Motor neuron (in vitro differentiated cells): ENCODE measurements around the gene HSD17B2. TPM values are rescaled to one million over a fixed set of nuclear protein-coding genes. Genes with fewer than 3 reads are reported as not detected.

ENCODE experiments used
- ATAC-seq, 8 experiments: fragments of 200-7000 bp; cut with Tn5 transposase; replicated peaks in 6 of 8; 2 replicates each; pipeline ENCODE4 v1.8.0; 2021; ENCODE audit warnings: mild to moderate bottlenecking in 8 of 8, moderate library complexity in 8 of 8
- H3K27ac ChIP-seq, 2 donors: fragments of 250-450 bp; sonication (Bioruptor Pico); 2 replicates each; pipeline ENCODE4 v1.9.0; 2021; ENCODE audit warnings: antibody characterized with exemption in 2 of 2, mild to moderate bottlenecking in 2 of 2, moderate library complexity in 1 of 2
- H3K4me1 ChIP-seq, 2 donors: fragments of 250-450 bp; sonication (Bioruptor Pico); replicated peaks in 1 of 2; 2 replicates each; pipeline ENCODE4 v1.6.1; 2021; ENCODE audit warnings: antibody characterized with exemption in 2 of 2, mild to moderate bottlenecking in 2 of 2, moderate library complexity in 1 of 2
- H3K4me3 ChIP-seq, 5 donors: fragments of 250-450 bp; sonication (Bioruptor Pico); 2 replicates each; pipeline ENCODE4 v1.9.0; 2021; ENCODE audit warnings: antibody characterized with exemption in 5 of 5, mild to moderate bottlenecking in 5 of 5, moderate library complexity in 4 of 5
- WGBS, 10 experiments: fragments of 450-650 bp; shearing (Covaris generic); methylation state at CpG; one replicate each; pipeline ENCODE4 v1.0.0; 2022; 5-methylcytosine and 5-hydroxymethylcytosine counted together
- in situ Hi-C, 9 experiments: fragments of 400-800 bp; cut with MboI; loops; one replicate each; pipeline ENCODE4 v1.15.0; 2021; ENCODE audit warnings: low sequenced_read_pairs in 9 of 9, low pct_unique_long_range_greater_than_20kb in 2 of 9; ENCODE audit not compliant: unreplicated experiment in 9 of 9
- total RNA-seq, 8 experiments: library from RNA; unstranded; fragments of 300-600 nt; gene quantifications; 2 replicates each; pipeline versions ENCODE4 v1.2.3 to v1.2.4, GENCODE V29; 2022

HSD17B2 gene
- total RNA-seq, 8 experiments from 2014 or later, result 0.11 to 0.95 (median 0.24) TPM

DNA sequence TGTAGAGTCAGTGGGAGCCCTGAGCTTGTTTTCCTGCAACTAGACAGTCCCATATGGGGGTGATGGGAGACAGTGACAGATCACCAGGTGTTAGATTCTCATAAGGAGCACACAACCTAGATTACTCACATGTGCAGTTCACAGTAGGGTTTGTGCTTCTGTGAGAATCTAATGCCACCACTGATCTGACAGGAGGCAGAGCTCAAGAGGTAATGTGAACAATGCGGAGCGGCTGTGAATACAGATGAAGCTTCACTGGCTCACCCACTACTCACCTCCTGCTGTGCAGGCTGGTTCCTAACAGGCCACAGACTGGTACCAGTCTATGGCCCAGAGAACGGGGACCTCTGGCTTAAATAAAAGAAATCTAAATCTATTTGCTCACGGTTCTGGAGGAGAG, 10.2 kb upstream of the HSD17B2 start:
- no peak for ATAC-seq
- Histone ChIP-seq H3K27ac (no peak overlapping the region), H3K4me1 (peaks cover 0 to 8% of the 10 kb centered on the region in 2 donors), H3K4me3 (no peak overlapping the region)
- in situ Hi-C loops, result loop anchor here in 2 of 9 experiments (25.0 kb wide), 1 partner anchor 212 kb away; no protein-coding TSS in a partner anchor
- WGBS, 10 experiments, result 10 to 88% (median 57%) methylated on average over 1 to 3 of the region's 4 CpGs; no CpG with 5 or more reads in 5 of the 10 experiments

DNA sequence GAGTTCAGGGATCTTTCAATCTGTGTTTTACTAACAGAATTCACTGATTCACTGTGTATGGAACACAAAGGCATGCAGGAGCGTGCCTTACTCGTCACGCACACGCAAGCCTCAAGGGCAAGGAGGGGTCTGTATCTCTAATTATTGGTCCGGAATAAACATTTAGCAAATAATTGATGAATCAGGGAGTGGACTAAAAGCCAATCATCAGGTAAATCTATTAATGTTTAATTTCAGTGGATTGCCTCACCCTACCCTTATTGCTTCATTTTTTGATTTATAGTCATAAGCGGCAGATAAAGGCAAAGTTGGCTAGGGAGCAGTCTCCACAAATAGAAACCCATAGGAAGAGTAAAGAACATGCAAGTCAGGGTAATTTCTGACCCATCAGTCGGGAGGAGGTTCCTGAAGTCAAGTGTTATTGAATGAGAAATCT, 7.4 kb upstream of the HSD17B2 start:
- H3K4me1 ChIP-seq, result peaks cover 0 to 8% of the 10 kb centered on the region in 2 donors
- H3K4me3 ChIP-seq, result no peak overlapping the region
- peak in 2 of 8 experiments; percentile 9 to 64 for ATAC-seq
- 78 to 100% (median 89%) methylated on average over 1 to 7 of the region's 7 CpGs; no CpG with 5 or more reads in 1 of the 10 experiments for WGBS, 10 experiments
- no peak overlapping the region for H3K27ac ChIP-seq
- in situ Hi-C loops, result loop anchor here in 2 of 9 experiments (25.0 kb wide), 1 partner anchor 210 kb away; no protein-coding TSS in a partner anchor

DNA sequence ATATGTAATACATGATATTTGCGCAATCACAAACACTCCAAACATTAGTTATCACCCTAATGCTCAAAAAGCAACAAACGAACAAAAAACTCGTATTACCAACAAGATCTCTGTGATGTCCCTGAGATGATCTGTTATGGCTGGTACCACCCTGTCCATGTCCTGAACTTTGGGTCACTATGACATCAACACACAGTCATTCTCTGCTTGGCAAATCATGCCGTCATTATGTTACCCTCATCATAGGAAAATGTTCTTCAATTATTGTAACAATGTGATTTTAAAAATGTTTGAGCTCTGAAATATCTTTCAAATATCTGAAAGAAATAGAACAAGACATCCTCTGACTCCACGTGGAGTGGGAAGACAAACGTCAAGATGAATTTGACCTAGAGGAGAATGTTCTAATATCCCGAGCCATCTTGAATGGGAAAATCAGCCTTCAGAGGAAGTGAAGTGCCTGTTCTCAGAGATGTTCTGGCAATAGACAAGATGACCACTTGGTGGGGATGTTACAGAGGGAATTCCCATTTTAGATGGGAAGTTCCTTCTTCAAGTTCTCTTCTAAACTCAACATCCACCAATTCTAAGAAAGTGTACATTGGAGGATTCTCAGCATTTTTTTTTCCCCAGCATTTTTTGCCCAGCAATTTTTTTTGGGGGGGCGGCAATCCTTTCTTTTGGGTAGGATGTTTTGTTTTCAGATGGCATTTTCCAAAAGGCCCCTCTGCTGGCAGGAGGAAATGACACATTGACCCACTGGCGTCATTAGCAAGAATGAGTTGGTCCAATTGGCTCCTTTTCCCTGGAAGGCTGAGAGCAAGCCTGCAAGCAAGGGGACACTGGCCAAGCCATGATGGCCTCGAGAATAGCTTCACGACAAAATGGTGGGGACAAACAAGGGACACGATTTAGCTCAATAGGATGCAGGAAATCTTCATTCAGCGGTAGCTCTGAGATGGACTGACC, 3.7 kb upstream of the HSD17B2 start:
- WGBS, 10 experiments, result 26 to 86% (median 64%) methylated on average over 5 to 11 of the region's 13 CpGs; no CpG with 5 or more reads in 1 of the 10 experiments
- peak in 4 of 8 experiments; percentile 58 to 72 (median 64) for ATAC-seq
- Histone ChIP-seq H3K4me3 (no peak overlapping the region), H3K4me1 (peaks cover 9 to 18% of the 10 kb centered on the region in 2 donors), H3K27ac (no peak overlapping the region)
- in situ Hi-C loops, result loop anchor here in 3 of 9 experiments (10.0 to 25.0 kb wide), 2 partner anchors 193 to 206 kb away; no protein-coding TSS in a partner anchor

GRCh38 chr16:82033006-82033405, 2.0 kb upstream of the HSD17B2 start:
- 60 to 100% (median 76%) methylated on average over 1 to 5 of the region's 6 CpGs; no CpG with 5 or more reads in 4 of the 10 experiments for WGBS, 10 experiments
- no peak for ATAC-seq
- in situ Hi-C loops, result loop anchor here in 3 of 9 experiments (10.0 to 25.0 kb wide), 2 partner anchors 192 to 204 kb away; no protein-coding TSS in a partner anchor

GRCh38 chr16:82033683-82034300, 1.3 kb upstream of the HSD17B2 start:
- peaks cover 9 to 10% of the 10 kb centered on the region in 2 donors for H3K4me1 ChIP-seq
- 10 to 92% (median 80%) methylated on average over 1 to 5 of the region's 8 CpGs; no CpG with 5 or more reads in 2 of the 10 experiments for WGBS, 10 experiments
- H3K27ac ChIP-seq, result no peak overlapping the region
- in situ Hi-C loops, result loop anchor here in 3 of 9 experiments (10.0 to 25.0 kb wide), 2 partner anchors 191 to 204 kb away; no protein-coding TSS in a partner anchor
- H3K4me3 ChIP-seq, result no peak overlapping the region
- ATAC-seq, result no peak

More at GRCh38 chr16:82033006-82033405, 2.0 kb upstream of the HSD17B2 start:
- H3K4me3 ChIP-seq, result no peak overlapping the region
- peaks cover 9 to 12% of the 10 kb centered on the region in 2 donors for H3K4me1 ChIP-seq
- no peak overlapping the region for H3K27ac ChIP-seq

GRCh38 chr16:82037251-82037650, 2.2 kb downstream of the HSD17B2 start:
- H3K27ac ChIP-seq, result no peak overlapping the region
- ATAC-seq, result no peak
- H3K4me1 ChIP-seq, result peaks cover 9 to 10% of the 10 kb centered on the region in 2 donors
- no peak overlapping the region for H3K4me3 ChIP-seq
- in situ Hi-C loops, result loop anchor here in 3 of 9 experiments (10.0 to 25.0 kb wide), 2 partner anchors 188 to 200 kb away; no protein-coding TSS in a partner anchor
- 20 to 100% (median 85%) methylated on average over 1 to 4 of the region's 4 CpGs for WGBS, 10 experiments

DNA sequence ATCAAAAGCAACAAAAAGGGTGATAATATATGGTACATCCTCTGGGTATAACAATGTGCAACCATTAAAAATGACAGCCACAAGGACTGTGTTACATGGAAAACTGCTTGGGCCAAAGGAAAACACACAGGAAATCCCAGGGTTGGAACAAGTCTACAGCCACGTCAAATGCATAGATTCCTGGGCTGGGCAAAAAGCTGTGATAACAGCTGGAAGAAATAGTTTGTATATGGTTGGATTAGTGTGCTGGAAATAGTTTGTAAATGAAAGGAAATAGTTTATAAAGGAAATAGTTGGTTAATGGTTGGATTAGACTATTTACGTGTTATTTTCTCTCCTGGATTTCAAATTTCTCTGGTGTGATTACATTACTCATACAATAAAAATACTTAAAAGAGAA, 2.6 kb downstream of the HSD17B2 start:
- WGBS, 10 experiments, result 17 to 100% (median 83%) methylated on average over 1 to 2 of the region's 2 CpGs; no CpG with 5 or more reads in 1 of the 10 experiments
- in situ Hi-C loops, result loop anchor here in 3 of 9 experiments (10.0 to 25.0 kb wide), 2 partner anchors 187 to 200 kb away; no protein-coding TSS in a partner anchor
- no peak for ATAC-seq
- Histone ChIP-seq H3K4me1 (peaks cover 9 to 10% of the 10 kb centered on the region in 2 donors), H3K27ac (no peak overlapping the region), H3K4me3 (no peak overlapping the region)

DNA sequence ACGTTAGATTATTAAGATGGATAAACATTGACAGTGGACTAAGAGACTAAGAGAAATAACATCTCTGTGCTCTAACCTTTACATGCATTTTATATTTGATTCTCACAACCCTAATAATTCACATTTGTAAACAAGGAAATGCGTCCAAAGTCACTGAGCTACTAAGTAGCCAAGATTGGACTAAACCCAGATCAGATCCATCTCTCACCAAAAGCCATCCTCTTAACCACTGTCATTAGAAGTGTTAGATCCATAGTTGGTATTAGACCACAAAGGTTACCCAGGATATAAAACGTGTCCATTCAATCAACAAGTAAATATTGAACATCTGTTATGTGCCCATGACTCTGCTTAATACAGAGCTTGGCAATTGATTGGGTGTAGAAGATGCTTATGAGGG, 5.2 kb downstream of the HSD17B2 start:
- 37 to 97% (median 73%) methylated on average over 1 to 3 of the region's 3 CpGs for WGBS, 10 experiments
- H3K4me1 ChIP-seq, result peaks cover 4 to 6% of the 10 kb centered on the region in 2 donors
- H3K4me3 ChIP-seq, result no peak overlapping the region
- no peak overlapping the region for H3K27ac ChIP-seq
- no peak for ATAC-seq
- in situ Hi-C loops, result loop anchor here in 2 of 9 experiments (25.0 kb wide), 1 partner anchor 197 kb away; no protein-coding TSS in a partner anchor

DNA sequence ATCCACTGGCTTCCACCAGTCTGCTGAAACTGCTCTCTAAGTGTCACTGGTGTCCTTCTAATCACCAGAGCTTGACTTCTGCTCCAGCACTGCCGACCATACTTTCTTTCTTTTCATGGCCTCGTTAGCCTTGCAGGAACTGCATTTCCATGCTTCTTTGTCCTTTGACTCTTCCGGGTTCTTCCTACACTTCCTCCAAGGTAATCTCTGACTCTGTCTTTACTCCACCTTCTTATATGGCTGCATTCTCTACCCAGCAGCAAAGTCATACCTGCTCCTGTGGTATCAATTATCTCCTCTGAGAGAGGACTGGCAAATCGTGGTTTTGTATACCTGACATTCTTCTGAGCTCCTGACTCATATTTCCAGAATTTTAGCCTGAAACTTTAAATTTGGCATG, 6.5 kb downstream of the HSD17B2 start:
- H3K4me1 ChIP-seq, result peaks cover 6 to 10% of the 10 kb centered on the region in 2 donors
- in situ Hi-C loops, result loop anchor here in 2 of 9 experiments (25.0 kb wide), 1 partner anchor 196 kb away; no protein-coding TSS in a partner anchor
- no peak overlapping the region for H3K4me3 ChIP-seq
- H3K27ac ChIP-seq, result no peak overlapping the region
- 57 to 100% (median 87%) methylated on average over 1 to 4 of the region's 4 CpGs for WGBS, 10 experiments
- ATAC-seq, result no peak

DNA sequence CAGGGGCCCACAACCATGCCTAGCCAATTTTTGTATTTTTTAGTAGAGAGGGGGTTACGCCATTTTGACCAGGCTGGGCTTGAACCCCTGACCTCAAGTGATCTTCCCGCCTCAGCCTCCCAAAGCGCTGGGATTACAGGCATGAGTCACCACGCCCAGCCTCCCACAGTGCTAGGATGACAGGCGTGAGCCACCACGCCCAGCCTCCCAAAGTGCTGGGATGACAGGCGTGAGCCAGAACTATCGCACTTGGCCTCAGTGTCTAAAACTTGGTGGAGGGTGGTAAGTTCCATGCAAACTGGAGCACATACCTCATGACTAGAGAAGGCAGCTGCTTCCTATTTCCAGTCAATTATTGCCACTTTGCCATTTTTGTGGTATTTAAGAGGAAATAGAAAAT, 7.1 kb downstream of the HSD17B2 start:
- Histone ChIP-seq H3K27ac (no peak overlapping the region), H3K4me3 (no peak overlapping the region), H3K4me1 (peaks cover 6 to 10% of the 10 kb centered on the region in 2 donors)
- in situ Hi-C loops, result loop anchor here in 2 of 9 experiments (25.0 kb wide), 1 partner anchor 195 kb away; no protein-coding TSS in a partner anchor
- 33 to 100% (median 94%) methylated on average over 2 to 6 of the region's 8 CpGs; no CpG with 5 or more reads in 2 of the 10 experiments for WGBS, 10 experiments
- no peak for ATAC-seq

- H3K27ac ChIP-seq, result no peak overlapping the region
- WGBS, 10 experiments, result 10 to 100% (median 49%) methylated on average over 1 to 2 of the region's 2 CpGs; no CpG with 5 or more reads in 4 of the 10 experiments
- no peak overlapping the region for H3K4me3 ChIP-seq
- ATAC-seq, result no peak
- in situ Hi-C loops, result loop anchor here in 2 of 9 experiments (25.0 kb wide), 1 partner anchor 194 kb away; no protein-coding TSS in a partner anchor
- peaks cover 6 to 10% of the 10 kb centered on the region in 2 donors for H3K4me1 ChIP-seq
Measured at GRCh38 chr16:82042846-82043245, 7.8 kb downstream of the HSD17B2 start.
